NCI-H1436 treated with DMSO at 0.1 percent for 48 hours (cell line): ENCODE data around the gene BRS3.

Experiments used
- DNase-seq: peaks from one replicate; lab custom pipeline; 2025; lab: John Stamatoyannopoulos, UW

The BRS3 gene

DNA sequence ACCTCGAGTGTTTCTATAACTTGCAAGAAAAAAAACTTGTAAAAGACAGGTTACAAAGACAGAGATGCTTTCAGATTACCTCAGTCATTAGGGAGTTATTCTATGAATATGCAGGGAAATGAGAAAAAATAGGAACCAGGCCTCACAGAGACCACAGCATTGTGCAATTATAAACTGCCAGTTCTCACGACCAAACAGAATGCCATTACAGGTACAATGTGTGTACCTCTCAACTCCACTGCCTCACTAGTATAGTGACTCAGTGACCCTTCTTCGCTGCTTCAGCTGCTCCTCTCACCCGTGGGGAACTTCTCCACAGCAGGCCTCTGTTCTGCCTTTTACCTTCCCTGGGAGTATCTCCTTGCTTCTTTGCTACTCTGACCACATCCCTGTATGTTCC is 7.3 kb downstream of the BRS3 start:
- DNase-seq = no peak

DNA sequence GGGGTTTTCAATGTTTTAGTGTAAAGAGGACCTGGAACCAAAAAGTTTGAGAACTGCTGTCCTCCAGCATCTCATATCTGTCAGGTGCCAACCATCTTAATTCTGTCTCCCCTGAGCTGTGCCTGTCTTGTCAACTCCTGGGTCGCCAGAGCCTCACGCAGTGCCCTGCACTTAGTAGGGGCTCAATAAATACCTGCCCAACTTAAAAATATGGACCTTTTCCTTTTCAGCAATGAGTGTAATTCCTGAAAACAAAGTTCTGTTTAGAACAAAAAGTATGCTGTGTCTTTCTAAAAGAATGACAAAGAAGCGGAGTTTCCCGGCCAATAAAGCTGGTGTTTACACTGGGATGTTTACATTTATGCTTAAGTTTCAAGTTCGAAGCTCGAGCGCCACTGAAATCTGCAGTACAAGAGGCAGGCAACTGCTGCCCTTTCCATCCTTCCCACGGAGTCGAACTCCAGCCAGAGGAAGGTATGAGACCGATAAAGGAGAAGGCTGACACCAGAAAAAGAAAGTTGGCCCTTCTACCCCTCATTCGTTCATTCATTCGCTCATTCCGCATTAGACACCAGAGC is 8.5 kb downstream of the BRS3 start:
- no peak for DNase-seq

DNA sequence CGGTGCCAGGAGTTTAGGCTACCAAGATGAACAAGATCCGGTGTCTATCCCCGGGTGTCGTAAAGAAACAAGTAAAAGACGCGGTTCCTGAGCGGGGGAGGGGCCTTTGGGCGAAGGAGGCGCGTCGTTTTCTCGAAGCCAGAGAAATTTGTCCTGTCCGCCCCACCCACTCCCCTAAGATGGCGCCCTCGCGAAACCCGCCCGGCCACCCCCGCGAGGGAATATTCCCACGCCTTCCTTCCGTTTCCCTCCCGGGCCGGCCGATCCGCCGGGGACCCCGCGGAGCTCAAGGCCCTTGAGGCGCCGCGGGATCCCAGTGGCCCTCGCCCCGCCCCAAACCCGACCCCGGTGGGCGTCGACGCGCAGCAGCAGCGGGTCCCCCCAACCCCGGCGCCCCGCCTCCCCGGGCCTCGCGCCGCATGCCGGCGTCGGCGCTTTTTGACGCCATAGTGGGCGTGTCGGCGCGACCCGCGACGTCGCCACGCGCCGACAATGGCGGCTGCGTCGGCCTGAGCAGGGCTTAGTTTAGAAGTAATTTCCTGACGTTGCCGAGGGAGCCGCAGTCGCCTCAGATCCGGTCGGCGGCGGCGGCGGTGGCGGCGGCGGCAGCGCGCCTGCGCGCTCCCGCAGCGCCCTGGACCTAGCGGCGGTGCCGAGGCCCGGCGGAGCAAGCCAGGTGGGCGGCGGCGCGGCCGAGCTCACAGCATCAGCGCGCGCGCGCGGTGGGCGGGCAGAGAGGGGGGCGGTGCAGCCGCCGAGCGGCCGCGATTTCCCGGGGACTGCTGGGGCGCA is 9.2 kb downstream of the BRS3 start:
- peak; percentile 63 for DNase-seq

DNA sequence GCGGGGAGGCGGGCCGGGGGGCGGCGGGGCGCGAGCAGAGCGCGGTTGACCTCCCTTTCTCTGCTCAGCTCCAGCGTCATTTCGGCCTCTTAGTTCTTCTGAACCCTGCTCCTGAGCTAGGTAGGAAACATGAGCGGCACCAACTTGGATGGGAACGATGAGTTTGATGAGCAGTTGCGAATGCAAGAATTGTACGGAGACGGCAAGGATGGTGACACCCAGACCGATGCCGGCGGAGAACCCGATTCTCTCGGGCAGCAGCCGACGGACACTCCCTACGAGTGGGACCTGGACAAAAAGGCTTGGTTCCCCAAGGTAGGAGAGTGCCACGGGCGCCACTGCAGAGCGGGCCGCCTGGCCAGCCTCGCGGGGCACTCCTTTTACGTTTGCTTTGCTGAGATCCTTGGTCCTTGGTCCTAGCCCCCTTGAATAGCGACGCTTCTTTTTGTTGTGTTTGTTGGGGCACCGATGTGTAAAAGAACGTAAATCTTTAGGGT is 9.9 kb downstream of the BRS3 start, which contains the start of gene HTATSF1:
Gene HTATSF1, plus strand, starts transcription at position 37 of the 497 bp plus-strand sequence. Its CDS starts 93 bp downstream, at position 130.
- DNase-seq = no peak

DNA sequence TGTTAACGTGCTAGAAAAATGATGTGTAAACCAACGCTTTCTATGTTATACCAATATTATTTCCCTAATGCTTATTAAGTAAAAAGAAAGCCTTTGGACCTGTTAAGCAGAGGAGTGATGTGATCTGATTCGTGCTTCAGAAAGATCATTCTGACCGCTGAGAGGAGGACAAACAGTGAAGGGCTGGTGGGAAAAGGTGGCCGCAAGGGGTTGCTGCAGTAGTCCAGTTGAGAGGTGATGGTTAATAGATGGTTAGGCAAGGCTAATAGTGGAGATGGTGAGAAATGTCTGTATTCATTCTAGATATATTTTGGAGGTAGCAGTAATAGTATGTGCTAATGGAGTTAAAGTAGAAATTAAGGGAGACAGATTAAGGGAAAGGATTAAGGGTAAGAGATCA is 31.3 kb downstream of the BRS3 start:
- DNase-seq = no peak

DNA sequence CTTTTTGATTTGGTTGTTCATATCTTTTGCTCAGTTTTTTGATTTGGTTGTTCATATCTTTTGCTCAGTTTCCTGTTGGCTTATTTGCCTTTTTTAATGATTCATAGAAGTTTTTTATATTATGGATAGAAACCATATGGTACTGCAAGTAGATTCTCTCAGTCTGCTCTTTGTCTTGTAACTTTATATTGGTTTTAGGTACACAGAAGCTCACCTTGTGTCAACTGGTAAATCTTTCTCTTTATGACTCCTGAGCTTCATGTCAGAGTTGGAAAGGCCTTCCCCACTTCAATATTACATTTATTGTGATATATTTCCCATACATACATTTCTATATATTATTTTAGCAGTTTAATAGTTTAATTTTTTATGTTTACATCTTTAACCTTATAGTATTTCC is 36.0 kb downstream of the BRS3 start:
- DNase-seq = no peak

DNA sequence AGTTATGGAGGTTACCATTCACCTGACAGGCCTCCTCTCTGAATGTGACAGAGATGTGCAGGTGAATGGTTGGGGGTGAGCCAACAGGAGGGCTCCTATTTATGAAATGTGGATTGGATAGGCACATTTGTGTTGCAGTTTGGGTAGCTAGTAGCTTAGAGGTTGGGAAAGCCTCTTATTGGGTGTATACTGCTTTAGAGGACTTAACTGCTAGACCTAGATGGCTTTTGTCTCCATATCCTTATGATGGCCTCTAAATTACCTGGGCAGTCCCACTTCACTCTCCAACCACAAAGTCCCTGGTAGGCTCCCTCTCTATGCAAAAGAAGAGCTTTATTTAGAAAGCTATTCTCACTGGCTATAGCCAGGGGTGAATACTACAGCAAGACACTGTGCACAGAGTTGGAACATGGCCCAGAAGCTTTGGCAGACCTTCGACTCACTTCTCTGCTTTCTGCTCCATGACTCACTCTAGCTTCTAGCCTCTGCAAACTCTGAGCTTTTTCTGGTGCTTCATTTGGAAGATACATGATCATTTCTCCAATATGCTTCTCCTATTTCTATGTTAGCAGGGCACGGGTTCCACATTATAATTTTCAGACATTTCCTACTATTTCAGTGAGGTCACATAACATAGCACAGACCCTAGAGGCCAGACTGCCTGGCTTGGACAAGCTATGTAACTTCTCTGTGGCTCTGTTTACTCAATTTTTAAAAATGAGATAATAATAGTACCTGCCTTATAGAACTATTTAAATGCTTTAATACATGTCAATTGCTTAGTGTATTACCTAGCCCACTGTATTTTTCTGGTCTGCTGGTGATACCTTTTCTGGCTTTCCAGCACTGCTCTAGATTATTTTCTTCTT is 38.2 kb downstream of the BRS3 start:
- DNase-seq = no peak

DNA sequence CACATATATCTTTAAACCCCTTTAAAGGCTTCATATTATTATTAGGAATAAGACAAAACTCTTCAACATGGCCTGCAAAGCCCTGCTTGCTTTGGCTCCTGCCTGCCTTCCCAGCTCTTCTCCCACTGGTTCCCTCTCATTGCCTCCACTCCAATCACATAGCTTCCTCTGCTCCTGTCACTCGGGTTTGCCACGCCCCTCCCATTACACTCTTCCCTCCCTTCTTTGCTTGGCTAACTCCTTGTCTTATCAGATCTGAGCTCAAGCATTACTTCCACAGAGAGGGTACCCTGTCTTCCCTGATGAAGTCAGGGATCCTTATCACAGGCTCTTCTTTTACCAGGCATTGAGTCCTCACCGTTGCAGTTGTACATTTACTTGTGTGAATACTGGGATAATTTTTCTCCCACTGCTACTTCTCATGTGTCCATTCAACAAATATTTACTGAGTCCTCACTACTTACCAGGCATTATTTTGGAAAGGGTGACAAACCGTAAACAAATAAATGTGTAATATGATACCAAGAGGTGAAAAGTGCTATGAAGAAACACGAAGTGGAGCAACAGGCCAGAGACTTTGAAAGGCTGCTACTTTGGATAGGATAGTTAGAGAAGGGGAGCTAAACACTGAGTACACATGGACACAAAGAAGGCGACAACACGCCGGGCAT is 41.0 kb downstream of the BRS3 start:
- DNase-seq = peak; percentile 58

DNA sequence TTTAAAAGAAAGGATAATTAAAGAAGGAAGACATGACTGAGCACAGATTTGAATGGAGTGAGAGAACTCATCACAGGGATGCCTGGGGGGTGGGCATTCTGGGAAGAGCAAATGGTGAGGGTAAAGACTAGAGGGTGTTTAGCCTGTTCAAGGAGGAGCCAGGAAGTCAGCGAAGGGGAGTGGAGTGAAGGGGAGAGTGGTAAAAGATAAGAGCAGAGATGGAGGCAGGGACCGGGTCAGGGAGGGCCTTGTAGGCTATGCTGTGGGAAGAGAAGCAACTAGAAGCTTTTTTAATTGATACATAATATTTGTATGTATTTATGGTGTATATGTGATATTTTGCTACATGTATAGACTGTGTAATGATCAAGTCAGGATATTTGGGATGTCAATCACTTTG is 42.0 kb downstream of the BRS3 start:
- DNase-seq = no peak

DNA sequence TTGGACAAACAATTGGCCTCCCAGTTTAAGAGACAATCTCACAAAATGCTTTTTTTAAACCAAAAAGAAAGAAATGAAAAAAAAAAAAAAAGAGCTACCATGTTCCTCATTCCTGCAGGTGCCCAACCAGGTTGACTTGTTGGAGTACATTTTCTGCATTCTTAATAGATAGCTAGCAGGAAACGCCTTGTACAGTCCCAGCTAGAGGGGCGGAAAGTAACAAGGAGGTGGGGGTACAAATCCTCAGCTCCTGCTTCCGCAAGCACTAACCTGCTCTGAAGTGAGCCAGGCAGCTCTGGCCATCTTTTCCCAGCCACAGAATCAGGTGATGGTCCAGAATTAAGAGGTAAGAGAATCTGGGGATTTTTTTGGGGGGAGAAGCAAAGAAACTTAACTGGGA is 44.2 kb downstream of the BRS3 start, which contains the start of gene VGLL1:
Gene VGLL1, plus strand, starts transcription at position 265 of the 400 bp plus-strand sequence. CDS start 3,806 bp downstream, outside the sequence.
- DNase-seq = no peak

DNA sequence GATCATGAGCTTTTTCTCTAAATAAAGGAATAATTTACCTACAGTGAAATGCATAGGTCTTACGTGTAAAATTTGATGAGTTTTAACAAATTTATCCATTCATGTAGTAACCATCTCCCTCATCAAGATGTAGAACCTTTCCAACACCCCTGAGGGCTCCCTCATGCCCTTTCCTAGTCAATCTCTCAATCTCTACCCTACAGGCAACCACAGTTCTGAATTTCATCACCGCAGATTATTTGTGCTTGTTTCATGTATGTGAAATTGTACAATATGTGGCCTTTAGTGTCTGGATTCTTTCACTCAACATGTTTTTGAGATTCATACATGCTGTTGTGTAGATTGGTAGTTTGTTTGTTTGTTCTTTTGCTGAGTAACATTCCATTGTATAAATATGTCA is 46.4 kb downstream of the BRS3 start:
- no peak for DNase-seq

DNA sequence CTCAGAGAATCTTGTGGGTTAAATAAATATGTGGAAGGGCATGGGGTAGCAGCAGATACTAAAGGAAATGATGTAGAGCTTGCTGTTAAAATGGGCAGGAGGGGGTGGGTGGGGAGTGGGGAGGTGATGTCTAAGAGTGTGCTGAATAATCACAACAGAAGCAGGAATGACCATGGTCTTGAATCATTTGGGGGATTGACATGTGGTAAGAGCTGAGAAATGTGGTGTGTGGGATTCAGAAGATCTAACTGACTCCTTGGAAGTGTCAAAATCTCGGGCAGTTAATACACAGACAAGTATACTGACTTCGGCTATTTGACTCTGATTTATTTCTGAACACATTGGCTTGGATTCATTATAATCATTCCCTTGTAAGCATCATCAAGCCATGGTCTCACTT is 51.1 kb downstream of the BRS3 start:
- DNase-seq = no peak

DNA sequence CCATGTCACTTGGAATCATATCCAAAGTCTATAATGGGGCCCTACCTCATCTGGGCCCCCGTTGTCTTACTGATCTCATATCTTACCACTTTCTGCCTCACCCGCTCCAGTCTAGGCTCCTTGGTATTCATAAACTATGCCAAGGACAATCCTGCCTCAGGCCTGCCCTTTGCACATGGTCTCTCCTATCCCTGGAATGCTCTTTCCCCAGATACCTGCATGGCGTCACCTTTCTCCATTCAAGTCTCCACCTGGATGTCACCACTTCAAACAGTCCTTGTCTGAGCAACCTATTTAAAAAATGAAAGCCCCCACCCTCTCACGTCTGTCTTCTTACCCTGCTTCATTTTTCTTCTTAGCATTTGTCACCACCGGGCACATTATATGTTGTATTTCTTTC is 52.5 kb downstream of the BRS3 start:
- DNase-seq = no peak

DNA sequence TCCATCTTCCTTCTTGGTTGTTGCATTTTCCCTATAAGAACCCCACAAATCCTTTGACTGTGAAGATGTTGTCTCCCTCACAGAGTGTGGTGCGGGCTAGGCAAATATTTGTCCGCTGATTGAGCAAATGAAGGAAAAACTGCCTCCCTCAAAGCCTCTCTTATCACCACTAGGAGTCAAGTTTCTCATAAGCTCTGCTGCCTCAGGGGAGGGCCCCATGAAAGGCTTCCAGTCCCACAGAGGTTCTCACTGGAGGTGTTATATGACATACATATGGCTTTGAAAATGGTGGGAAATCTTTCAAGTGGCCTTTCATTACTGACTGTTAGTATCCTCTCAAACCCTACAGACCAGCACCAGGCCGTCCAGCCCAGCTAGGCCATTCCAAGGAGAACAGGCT is 53.5 kb downstream of the BRS3 start:
- peak; percentile 48 for DNase-seq

DNA sequence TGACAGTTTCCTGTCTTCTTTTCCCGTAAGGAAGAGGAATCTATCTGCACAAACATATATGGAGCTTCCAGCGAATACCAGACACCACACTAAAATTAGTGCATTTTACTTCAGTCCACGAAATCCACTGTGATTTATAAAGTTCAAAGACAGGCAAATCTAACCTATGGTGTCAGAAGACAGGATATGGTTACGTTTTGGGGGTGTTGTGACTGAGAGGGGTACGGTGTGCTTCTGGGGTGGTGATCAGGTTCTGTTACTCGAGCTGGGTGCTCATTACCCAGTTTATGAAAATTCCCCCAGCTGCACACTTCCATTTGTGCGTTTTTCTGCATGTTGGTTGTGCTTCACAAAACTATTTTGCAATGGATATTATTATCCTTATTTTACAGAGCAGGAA is 54.5 kb downstream of the BRS3 start:
- DNase-seq = no peak
